GM12878 (cell line): ENCODE data around the gene IL22RA2. TPM values are rescaled to one million over a fixed set of nuclear protein-coding genes. Genes with fewer than 3 reads are reported as not detected.
A peak's percentile ranks its signal among the peaks of the same experiment; 100 is the strongest.

ENCODE experiments used
- IKZF1 ChIP-seq: fragments of 450-650 bp; conservative IDR thresholded peaks from 2 replicates; pipeline ENCODE4 v1.6.1; 2017; ENCODE audit warnings: antibody characterized with exemption, mild to moderate bottlenecking
- JUNB ChIP-seq: IDR thresholded peaks from 2 replicates; pipeline ENCODE4 v1.6.1; 2016; ENCODE audit warnings: antibody characterized with exemption, mild to moderate bottlenecking
- NFYA ChIP-seq: IDR thresholded peaks from 2 replicates; pipeline ENCODE4 v1.6.1; 2011; ENCODE audit warnings: low read depth, mild to moderate bottlenecking, low read length, improper control_type of control experiment, borderline replicate concordance
- PML ChIP-seq: IDR thresholded peaks from 2 replicates; pipeline ENCODE4 v1.6.1; 2012; ENCODE audit warnings: low read length, inconsistent platforms
- POLR2A ChIP-seq: IDR thresholded peaks from 2 replicates; pipeline ENCODE4 v1.6.1; 2011; ENCODE audit warnings: low read depth, mild to moderate bottlenecking, low read length
- STAT3 ChIP-seq: IDR thresholded peaks from 2 replicates; pipeline ENCODE4 v1.6.1; 2011; ENCODE audit warnings: low read depth, low read length, improper control_type of control experiment
- polyA plus RNA-seq, 11 experiments: library from polyadenylated mRNA; depleted of rRNA in 4 of 11; unstranded in 6 of 11; stranded (reverse) in 5 of 11; fragments of >200 nt; fragmentation: Nextera tagmentation in 4 of 11; fragmentation: Illumina TruSeq in 1 of 11; extraction: Ambion mirVana in 4 of 11; extraction: Trizol in 1 of 11; gene quantifications; 1 replicate in 1 of 11; 2 replicates in 10 of 11; pipeline versions ENCODE4 v1.2.1 to v1.2.3, GENCODE V29; 2011 to 2016; ENCODE audit warnings: inconsistent platforms in 2 of 11, missing spikeins in 2 of 11, low read depth in 1 of 11
- total RNA-seq, 4 experiments: library from RNA; depleted of rRNA in 3 of 4; stranded (reverse); fragments of >200 nt in 3 of 4; fragmentation: Illumina TruSeq in 1 of 4; extraction: Trizol in 1 of 4; gene quantifications; 2 replicates each; pipeline versions ENCODE4 v1.2.1 to v1.2.3, GENCODE V29; 2013 to 2021
- TF ChIP-seq, protein P1 (sequence below): fragments of 450-650 bp; formaldehyde crosslinking; IDR thresholded peaks from 2 replicates; pipeline ENCODE4 v1.4.0; 2020; ENCODE audit warnings: mild to moderate bottlenecking, moderate library complexity
- TF ChIP-seq, protein P2 (sequence below): fragments of 450-650 bp; IDR thresholded peaks from 2 replicates; pipeline ENCODE4 v1.6.1; 2017; ENCODE audit warnings: borderline replicate concordance
- TF ChIP-seq, protein P3 (sequence below): fragments of 450-650 bp; IDR thresholded peaks from 2 replicates; pipeline ENCODE4 v1.6.1; 2017; ENCODE audit warnings: mild to moderate bottlenecking, low read depth, inconsistent platforms; ENCODE audit not compliant: poor library complexity, severe bottlenecking
- TF ChIP-seq, protein P4 (sequence below): fragments of 450-650 bp; formaldehyde crosslinking; IDR thresholded peaks from 2 replicates; pipeline ENCODE4 v1.5.0; 2022; ENCODE audit warnings: mild to moderate bottlenecking, missing genetic modification characterization
- TF ChIP-seq, protein P5 (sequence below): fragments of 450-650 bp; IDR thresholded peaks from 2 replicates; pipeline ENCODE4 v1.6.1; 2016; ENCODE audit warnings: mild to moderate bottlenecking, moderate library complexity, borderline replicate concordance

The IL22RA2 gene
- total and polyA plus RNA-seq, 10 of the 15 experiments (the other 5 are each of a cell fraction or from before 2014, with no cell fraction given): 0.05 to 0.22 (median 0.09) TPM; not detected in 3

DNA sequence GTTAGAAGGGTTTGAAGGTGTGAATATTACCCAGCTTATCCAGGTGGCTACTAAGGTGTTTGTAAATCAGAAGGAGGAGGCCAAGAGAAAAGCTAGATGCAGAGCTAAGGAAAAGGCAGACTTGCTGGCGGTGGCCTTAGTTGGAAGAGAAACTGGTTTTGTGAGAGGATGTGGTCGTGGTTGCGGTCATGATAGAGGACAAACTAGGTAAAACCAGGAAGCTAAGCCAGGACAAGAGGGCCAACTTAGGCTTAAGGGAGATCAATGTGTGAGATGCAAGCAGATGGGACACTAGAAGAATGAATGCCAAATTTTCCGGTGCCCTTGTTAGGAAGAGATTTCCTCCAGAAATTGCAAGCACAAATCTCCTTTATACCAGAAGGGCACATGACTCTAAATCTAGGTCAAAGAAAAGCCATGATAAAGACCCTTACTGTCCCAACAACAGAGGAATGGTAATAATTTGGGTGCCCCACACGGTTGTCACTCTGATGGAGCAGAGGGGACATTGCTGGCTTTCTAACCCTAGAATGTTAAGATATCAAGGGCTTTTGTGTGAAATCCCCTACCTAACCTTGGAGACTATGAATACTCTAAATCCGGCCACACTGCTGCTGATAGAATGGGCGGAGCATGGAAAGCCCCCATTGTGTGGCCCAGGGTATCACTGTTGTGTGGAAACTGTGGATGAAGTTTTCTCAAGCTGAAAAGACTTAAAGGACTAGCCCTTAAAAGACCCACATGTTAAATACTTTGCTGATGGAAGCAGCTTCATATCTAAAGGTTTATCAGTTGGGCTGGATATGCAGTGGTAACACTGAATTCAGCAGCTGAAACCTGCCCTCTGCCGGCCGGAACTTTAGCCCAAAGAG, 7.8 kb downstream of the IL22RA2 start (continued):
- TF ChIP-seq POLR2A: no peak
- no peak for TF ChIP-seq NFYA
- TF ChIP-seq, protein P1, sequence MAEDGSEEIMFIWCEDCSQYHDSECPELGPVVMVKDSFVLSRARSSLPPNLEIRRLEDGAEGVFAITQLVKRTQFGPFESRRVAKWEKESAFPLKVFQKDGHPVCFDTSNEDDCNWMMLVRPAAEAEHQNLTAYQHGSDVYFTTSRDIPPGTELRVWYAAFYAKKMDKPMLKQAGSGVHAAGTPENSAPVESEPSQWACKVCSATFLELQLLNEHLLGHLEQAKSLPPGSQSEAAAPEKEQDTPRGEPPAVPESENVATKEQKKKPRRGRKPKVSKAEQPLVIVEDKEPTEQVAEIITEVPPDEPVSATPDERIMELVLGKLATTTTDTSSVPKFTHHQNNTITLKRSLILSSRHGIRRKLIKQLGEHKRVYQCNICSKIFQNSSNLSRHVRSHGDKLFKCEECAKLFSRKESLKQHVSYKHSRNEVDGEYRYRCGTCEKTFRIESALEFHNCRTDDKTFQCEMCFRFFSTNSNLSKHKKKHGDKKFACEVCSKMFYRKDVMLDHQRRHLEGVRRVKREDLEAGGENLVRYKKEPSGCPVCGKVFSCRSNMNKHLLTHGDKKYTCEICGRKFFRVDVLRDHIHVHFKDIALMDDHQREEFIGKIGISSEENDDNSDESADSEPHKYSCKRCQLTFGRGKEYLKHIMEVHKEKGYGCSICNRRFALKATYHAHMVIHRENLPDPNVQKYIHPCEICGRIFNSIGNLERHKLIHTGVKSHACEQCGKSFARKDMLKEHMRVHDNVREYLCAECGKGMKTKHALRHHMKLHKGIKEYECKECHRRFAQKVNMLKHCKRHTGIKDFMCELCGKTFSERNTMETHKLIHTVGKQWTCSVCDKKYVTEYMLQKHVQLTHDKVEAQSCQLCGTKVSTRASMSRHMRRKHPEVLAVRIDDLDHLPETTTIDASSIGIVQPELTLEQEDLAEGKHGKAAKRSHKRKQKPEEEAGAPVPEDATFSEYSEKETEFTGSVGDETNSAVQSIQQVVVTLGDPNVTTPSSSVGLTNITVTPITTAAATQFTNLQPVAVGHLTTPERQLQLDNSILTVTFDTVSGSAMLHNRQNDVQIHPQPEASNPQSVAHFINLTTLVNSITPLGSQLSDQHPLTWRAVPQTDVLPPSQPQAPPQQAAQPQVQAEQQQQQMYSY (CRISPR knock-in tag): no peak
- peak; percentile 88 for TF ChIP-seq IKZF1
- TF ChIP-seq, protein P2, sequence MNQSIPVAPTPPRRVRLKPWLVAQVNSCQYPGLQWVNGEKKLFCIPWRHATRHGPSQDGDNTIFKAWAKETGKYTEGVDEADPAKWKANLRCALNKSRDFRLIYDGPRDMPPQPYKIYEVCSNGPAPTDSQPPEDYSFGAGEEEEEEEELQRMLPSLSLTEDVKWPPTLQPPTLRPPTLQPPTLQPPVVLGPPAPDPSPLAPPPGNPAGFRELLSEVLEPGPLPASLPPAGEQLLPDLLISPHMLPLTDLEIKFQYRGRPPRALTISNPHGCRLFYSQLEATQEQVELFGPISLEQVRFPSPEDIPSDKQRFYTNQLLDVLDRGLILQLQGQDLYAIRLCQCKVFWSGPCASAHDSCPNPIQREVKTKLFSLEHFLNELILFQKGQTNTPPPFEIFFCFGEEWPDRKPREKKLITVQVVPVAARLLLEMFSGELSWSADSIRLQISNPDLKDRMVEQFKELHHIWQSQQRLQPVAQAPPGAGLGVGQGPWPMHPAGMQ: peak; percentile 71; the same call in 1 of the 2 replicates
- TF ChIP-seq, protein P3, sequence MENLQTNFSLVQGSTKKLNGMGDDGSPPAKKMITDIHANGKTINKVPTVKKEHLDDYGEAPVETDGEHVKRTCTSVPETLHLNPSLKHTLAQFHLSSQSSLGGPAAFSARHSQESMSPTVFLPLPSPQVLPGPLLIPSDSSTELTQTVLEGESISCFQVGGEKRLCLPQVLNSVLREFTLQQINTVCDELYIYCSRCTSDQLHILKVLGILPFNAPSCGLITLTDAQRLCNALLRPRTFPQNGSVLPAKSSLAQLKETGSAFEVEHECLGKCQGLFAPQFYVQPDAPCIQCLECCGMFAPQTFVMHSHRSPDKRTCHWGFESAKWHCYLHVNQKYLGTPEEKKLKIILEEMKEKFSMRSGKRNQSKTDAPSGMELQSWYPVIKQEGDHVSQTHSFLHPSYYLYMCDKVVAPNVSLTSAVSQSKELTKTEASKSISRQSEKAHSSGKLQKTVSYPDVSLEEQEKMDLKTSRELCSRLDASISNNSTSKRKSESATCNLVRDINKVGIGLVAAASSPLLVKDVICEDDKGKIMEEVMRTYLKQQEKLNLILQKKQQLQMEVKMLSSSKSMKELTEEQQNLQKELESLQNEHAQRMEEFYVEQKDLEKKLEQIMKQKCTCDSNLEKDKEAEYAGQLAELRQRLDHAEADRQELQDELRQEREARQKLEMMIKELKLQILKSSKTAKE: no peak
- TF ChIP-seq, protein P4, sequence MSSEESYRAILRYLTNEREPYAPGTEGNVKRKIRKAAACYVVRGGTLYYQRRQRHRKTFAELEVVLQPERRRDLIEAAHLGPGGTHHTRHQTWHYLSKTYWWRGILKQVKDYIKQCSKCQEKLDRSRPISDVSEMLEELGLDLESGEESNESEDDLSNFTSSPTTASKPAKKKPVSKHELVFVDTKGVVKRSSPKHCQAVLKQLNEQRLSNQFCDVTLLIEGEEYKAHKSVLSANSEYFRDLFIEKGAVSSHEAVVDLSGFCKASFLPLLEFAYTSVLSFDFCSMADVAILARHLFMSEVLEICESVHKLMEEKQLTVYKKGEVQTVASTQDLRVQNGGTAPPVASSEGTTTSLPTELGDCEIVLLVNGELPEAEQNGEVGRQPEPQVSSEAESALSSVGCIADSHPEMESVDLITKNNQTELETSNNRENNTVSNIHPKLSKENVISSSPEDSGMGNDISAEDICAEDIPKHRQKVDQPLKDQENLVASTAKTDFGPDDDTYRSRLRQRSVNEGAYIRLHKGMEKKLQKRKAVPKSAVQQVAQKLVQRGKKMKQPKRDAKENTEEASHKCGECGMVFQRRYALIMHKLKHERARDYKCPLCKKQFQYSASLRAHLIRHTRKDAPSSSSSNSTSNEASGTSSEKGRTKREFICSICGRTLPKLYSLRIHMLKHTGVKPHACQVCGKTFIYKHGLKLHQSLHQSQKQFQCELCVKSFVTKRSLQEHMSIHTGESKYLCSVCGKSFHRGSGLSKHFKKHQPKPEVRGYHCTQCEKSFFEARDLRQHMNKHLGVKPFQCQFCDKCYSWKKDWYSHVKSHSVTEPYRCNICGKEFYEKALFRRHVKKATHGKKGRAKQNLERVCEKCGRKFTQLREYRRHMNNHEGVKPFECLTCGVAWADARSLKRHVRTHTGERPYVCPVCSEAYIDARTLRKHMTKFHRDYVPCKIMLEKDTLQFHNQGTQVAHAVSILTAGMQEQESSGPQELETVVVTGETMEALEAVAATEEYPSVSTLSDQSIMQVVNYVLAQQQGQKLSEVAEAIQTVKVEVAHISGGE (CRISPR knock-in tag): no peak
- peak; percentile 15; the same call in 1 of the 2 replicates for TF ChIP-seq JUNB
- no peak for TF ChIP-seq STAT3
- no peak for TF ChIP-seq PML
- TF ChIP-seq, protein P5, sequence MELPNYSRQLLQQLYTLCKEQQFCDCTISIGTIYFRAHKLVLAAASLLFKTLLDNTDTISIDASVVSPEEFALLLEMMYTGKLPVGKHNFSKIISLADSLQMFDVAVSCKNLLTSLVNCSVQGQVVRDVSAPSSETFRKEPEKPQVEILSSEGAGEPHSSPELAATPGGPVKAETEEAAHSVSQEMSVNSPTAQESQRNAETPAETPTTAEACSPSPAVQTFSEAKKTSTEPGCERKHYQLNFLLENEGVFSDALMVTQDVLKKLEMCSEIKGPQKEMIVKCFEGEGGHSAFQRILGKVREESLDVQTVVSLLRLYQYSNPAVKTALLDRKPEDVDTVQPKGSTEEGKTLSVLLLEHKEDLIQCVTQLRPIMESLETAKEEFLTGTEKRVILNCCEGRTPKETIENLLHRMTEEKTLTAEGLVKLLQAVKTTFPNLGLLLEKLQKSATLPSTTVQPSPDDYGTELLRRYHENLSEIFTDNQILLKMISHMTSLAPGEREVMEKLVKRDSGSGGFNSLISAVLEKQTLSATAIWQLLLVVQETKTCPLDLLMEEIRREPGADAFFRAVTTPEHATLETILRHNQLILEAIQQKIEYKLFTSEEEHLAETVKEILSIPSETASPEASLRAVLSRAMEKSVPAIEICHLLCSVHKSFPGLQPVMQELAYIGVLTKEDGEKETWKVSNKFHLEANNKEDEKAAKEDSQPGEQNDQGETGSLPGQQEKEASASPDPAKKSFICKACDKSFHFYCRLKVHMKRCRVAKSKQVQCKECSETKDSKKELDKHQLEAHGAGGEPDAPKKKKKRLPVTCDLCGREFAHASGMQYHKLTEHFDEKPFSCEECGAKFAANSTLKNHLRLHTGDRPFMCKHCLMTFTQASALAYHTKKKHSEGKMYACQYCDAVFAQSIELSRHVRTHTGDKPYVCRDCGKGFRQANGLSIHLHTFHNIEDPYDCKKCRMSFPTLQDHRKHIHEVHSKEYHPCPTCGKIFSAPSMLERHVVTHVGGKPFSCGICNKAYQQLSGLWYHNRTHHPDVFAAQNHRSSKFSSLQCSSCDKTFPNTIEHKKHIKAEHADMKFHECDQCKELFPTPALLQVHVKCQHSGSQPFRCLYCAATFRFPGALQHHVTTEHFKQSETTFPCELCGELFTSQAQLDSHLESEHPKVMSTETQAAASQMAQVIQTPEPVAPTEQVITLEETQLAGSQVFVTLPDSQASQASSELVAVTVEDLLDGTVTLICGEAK: no peak
